HG03432 (cell line): Measurements from ENCODE around the gene ATF3.

Experiments
- ATAC-seq: cut with Tn5 transposase; IDR thresholded peaks from one replicate; pipeline ENCODE4 v1.9.1; 2021; ENCODE audit warnings: mild to moderate bottlenecking, moderate library complexity; ENCODE audit not compliant: unreplicated experiment

The ATF3 gene

GRCh38 chr1:212607913-212608391 lies 609 bp upstream of the ATF3 start:
- peak; percentile 7 for ATAC-seq

GRCh38 chr1:212608959-212609700 lies 569 bp downstream of the ATF3 start:
- peak; percentile 18 for ATAC-seq

DNA sequence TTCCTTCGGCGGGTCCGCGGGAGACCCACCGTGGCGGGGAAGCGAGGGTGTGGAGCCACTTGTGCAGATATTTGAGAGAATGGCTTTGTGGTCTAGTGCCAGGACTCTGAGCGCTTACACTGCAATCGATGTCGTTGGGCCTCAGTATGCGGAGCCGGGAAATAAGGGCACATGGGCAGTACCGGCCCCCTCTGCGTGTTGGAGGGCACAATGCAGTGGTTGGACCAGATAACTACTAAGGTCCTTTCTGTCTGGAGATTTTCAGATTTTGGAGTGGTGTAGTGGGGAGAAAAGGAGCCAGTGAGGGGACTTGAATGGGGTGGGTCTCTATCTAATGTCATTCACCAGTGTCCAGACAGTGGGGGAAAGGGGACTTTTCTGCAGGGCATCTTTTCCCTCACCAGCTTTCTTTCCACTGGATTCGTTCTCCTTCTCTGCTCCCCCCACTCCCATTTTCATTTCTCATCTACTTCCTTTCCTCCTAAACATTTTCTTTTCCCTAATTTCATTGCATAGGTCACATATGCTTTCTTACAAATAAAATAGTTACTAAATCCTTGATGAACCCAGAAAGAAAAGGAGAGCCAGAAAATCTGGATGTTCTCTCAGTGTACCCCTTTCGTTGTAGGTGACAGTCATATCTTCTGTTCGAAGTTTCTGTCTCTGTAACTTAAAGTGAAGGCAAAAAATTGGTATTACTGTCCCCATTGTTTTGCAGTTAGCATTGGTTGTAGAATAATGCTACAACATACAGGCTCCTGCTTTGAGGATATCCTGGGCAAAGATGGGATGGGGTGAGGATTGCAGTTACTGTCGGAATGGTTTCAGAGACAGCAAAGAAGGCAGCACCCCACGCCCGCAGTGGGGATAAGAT lies 1.4 kb downstream of the ATF3 start:
- ATAC-seq, result no peak

GRCh38 chr1:212610575-212610967 lies 2.0 kb downstream of the ATF3 start:
- no peak for ATAC-seq

DNA sequence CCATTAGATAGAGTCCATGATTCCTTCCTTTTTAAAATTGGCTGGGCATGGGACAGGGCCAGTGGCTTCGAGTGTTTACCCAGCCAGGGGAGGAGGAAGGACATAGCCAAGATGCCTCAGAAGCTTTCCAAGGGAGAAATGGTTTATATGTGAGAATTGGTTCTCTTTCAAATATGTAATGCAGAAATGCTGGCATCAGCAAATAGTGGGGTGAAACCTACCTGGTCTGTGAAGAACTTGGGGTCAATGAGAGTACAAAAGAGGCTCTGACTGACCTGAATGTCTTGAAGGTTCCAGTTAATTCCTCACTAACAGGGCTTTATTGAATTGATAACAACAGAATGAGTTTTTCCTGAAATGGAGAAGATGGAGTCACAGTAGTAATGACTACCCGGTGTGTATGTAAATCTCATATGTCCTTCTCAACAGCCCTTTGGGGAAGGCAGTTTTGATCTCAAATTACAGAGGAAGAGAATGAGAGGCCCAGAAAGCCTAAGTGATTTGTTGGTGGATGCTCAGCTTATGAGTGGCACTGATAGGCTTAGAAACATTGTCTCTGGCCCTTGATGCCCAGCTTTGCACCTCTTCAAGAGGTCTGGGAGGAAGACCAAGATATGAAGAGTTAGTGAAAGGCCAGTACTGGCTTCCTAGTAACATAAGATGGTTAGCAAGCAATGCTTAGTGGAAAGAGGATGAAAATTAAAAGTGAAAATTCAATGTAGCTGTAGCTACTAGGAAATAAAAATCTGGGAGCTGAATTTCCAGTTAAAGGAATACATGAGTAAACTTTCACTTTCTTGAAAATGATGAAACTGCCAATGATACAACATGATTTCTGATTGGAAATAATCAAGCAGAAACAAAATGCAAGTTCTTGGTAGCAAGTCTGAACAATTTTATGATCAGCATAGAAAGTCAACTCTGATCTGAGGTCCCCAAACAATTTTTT lies 2.7 kb downstream of the ATF3 start:
- ATAC-seq, result no peak

GRCh38 chr1:212612041-212612961 lies 3.7 kb downstream of the ATF3 start:
- ATAC-seq, result no peak

GRCh38 chr1:212613440-212614335 lies 5.1 kb downstream of the ATF3 start:
- ATAC-seq, result no peak

DNA sequence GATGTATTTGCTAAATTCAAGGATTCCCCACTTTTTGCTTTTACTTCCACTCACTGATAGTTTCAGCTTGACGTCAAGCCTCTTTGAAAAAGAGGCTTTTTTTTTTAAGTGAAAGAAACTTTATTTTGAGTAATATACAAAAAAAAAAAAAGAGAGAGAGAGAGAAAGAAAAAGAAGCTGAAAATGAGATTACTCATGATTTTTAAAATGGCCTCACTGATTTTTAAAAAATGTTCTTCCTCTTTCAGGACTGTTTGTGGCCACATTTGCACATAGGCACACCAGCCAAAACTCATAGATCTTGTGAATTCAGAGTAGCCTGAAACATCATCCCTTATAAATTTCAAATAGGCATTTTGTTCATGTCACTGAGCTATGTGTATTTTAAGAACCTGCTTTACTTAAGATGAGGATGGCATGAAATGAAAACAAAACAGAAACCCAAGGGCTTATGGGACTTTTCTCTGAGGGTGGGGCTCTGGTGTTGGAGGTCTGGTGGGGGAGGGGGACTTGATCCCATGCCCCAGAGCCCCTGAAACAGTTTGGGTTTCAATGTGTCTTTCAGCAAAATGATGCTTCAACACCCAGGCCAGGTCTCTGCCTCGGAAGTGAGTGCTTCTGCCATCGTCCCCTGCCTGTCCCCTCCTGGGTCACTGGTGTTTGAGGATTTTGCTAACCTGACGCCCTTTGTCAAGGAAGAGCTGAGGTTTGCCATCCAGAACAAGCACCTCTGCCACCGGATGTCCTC lies 6.1 kb downstream of the ATF3 start:
- ATAC-seq, result peak; percentile 44

DNA sequence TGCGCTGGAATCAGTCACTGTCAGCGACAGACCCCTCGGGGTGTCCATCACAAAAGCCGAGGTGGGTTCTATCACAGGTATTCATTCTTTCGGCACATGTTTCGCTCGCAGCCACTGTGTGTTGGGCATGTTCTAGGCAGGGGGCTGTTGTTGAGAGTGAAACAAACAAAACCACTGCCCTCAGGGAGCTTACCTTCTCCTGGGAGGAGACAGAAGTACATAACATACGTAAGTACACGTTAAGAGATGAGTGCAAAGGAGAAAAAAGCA lies 6.6 kb downstream of the ATF3 start:
- ATAC-seq, result no peak

- no peak for ATAC-seq
These were observed 10.1 kb downstream of the ATF3 start for GRCh38 chr1:212618466-212619210.

DNA sequence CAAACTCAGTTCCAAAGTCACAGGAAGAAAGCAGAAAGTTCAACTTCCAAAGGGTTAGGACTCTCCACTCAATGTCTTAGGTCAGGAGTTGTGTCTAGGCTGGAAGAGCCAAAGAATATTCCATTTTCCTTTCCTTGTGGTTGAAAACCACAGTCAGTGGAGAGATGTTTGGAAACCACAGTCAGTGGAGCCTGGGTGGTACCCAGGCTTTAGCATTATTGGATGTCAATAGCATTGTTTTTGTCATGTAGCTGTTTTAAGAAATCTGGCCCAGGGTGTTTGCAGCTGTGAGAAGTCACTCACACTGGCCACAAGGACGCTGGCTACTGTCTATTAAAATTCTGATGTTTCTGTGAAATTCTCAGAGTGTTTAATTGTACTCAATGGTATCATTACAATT lies 11.7 kb downstream of the ATF3 start:
- ATAC-seq, result no peak

DNA sequence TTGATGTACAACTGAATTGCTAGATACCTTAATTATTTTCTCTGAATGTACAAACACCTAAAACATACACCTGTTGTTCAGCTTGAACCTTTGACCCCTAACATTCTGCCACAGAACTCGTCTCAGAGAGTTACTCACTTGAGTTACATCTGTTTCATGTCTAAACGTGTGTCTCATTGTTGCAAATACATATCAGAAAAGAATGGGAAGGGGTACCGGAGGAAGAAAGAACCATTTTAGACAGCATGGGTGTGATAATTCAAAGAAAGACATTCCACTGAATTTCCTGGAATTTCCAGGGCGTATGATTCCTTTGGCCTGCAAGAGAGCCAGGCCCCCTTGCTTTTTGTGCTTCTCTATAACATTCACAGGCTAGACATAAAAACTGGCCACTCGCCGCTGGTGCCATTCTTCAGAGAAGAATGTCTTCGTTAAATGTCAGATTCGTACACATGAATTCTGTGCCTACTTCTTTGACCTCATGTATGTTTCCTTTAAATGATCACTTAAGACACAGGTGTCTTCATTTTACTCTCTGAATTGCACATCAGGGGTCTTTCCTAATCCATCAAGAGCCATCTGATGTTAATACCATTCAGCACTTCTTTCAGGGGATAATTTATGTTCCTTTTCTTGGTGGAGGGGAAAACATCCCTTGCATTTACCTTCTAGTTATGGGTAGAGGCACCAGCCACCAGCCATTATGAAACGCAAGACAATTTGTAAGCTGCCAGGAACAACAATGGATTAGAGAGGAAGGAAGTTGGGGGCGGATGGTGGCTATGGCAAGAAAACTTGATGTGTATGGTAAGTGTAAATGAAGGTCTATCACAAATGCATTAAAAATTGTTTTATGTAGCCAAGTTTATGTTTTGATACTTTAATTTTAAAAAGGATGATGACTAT lies 12.7 kb downstream of the ATF3 start:
- no peak for ATAC-seq

DNA sequence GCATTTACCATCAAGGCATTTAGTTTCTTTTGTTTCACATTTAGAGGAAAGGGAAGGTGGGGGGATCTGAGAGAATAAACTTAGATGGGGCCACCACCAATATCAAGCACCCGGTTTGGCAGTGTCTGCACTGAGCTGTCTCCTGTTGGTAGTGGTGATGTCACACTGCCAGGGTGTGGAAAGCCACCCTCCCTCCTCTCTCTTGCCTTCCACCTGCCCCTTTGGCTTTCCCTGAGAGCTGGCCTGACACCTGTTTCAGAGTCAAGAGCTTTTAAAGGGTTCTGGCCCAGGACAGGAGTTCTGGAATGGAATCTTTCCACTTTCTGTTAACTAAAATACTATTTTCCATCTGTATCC lies 13.4 kb downstream of the ATF3 start:
- no peak for ATAC-seq

GRCh38 chr1:212622467-212622866 lies 13.9 kb downstream of the ATF3 start:
- no peak for ATAC-seq

DNA sequence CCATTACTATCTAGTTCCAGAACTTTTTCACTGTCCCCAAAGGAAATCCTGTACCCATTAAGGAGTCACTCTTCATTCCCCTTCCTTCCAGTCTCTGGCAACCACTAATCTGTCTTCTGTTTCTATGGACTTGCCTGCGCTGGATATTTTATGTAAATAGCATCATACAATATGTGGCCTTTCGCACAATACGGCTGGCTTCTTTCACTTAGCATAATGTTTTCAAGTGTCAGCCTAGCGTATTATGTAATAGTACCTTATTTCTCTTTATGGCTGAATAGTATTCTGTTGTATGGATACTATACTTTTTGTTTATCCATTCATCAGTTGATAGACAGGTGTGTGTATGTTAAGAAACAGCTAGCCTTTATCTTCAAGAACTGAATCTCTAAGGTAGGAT lies 14.3 kb downstream of the ATF3 start:
- ATAC-seq, result no peak

GRCh38 chr1:212623603-212624002 lies 15.0 kb downstream of the ATF3 start:
- no peak for ATAC-seq

DNA sequence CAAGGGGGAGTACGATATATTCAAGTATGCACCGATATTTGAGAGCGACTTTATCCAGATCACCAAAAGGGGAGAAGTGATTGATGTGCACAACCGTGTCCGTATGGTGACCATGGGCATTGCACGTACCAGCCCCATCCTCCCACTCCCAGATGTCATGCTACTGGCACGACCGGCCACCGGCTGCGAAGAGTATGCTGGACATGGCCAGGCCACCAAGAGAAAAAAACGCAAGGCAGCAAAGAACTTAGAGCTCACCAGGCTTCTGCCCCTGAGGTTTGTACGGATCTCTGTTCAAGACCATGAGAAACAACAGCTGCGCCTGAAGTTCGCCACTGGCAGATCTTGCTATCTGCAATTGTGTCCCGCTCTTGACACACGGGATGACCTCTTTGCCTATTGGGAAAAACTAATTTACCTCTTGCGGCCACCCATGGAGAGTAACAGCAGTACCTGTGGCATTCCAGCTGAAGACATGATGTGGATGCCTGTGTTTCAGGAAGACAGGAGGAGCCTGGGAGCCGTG lies 16.5 kb downstream of the ATF3 start:
- no peak for ATAC-seq
